CD4-positive, alpha-beta T cell treated with Interleukin-12 subunit alpha and Interleukin-12 subunit beta, for 1 hour (primary cell): ENCODE measurements around the gene GLOD4.

Source experiments
- DNase-seq: peaks from one replicate; pipeline ENCODE4 v3.0.0-alpha.2; 2020

Gene GLOD4

GRCh38 chr17:737561-738113 is 44.4 kb downstream of the GLOD4 start:
- DNase-seq = no peak

GRCh38 chr17:733743-734142 is 48.3 kb downstream of the GLOD4 start:
- no peak for DNase-seq

- no peak for DNase-seq
These were observed 49.0 kb downstream of the GLOD4 start for GRCh38 chr17:732902-733720.

GRCh38 chr17:732067-732901 is 49.8 kb downstream of the GLOD4 start, which contains the start of gene TLCD3A:
Gene TLCD3A, plus strand, starts transcription at chr17:732596. Its CDS starts 52 bp downstream, at chr17:732648.
- DNase-seq = peak; percentile 60

GRCh38 chr17:731644-732066 is 50.4 kb downstream of the GLOD4 start:
- no peak for DNase-seq

- no peak for DNase-seq
These were observed 53.2 kb downstream of the GLOD4 start for GRCh38 chr17:728911-729310.

GRCh38 chr17:726271-726919 is 55.7 kb downstream of the GLOD4 start:
- DNase-seq = no peak

GRCh38 chr17:725746-726145 is 56.3 kb downstream of the GLOD4 start:
- DNase-seq = no peak

GRCh38 chr17:725084-725483 is 57.0 kb downstream of the GLOD4 start:
- DNase-seq = no peak

- no peak for DNase-seq
These were observed 60.5 kb downstream of the GLOD4 start for GRCh38 chr17:721540-721937.

GRCh38 chr17:720706-721539 is 61.2 kb downstream of the GLOD4 start:
- no peak for DNase-seq

- no peak for DNase-seq
These were observed 64.0 kb downstream of the GLOD4 start for GRCh38 chr17:718075-718474.
